HG02884 (cell line): ENCODE results near the gene CRAMP1.
"Not testable (repeated sequence)": the region's sequence is repeated elsewhere in the genome, so short reads cannot be mapped to it uniquely, and the experiment has no call there.

ENCODE experiments used
- ATAC-seq: cut with Tn5 transposase; IDR thresholded peaks from one replicate; pipeline ENCODE4 v1.9.1; 2021; ENCODE audit warnings: mild to moderate bottlenecking, moderate library complexity; ENCODE audit not compliant: unreplicated experiment

CRAMP1 gene

GRCh38 chr16:1678500-1679098, 66.4 kb downstream of the CRAMP1 start:
- ATAC-seq = no peak

- ATAC-seq = no peak
These were observed 68.2 kb downstream of the CRAMP1 start for GRCh38 chr16:1680361-1680760.

DNA sequence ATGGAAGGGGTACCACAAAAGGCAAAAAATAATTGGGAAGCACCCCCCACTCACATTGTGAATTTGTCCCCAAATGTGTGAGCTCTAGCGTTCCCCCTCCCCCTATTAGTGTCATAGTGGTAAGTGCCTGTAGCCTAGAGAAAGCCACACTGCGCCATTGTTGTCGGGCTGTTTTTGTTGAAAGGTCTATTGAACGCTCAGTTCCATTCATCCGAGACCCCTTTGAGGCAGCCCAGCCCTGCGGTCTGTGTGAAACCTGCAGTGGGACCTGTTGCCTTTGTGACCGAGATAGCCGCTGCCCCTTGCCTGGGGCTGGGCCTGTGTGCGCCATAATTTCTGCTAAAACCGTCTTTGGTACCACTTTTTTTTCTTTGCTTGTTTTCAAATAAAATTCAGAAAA, 68.9 kb downstream of the CRAMP1 start:
- ATAC-seq = no peak

- ATAC-seq = no peak
These were observed 75.5 kb downstream of the CRAMP1 start for GRCh38 chr16:1687427-1688316.

DNA sequence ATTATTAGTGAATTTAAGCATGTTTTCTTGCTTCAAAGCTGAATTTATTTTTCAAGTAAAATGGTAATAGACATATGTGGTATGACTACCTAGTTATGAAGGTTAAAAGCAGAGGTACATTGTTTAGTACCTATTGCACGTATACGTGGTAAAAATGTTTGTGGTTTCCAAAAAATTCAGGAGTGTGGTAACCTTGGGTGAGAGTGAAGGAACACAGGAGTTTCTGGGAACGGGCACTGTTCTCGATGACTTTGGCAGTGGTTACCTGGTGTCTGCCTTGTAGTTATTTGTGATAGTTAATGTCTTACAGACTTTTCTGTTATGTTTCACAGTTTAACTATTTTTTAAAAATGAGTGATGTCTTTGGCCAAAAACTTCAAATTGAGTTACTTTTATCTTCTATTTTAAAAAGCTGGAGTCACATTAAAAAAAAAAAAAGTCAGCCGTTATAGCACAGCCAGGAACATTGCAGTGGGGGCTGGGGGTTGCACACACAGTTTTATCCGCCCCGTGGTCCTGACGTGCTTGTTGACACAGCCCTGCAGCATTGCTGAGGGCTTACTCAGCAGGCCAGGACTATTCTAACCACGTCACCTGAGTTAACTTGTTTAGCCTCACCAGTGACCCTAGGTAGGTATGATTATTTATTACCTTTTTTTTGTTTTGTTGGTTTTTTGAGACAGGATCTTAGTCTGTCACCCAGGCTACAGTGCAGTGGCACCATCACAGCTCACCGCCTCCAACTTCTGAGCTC, 76.8 kb downstream of the CRAMP1 start:
- ATAC-seq = no peak

DNA sequence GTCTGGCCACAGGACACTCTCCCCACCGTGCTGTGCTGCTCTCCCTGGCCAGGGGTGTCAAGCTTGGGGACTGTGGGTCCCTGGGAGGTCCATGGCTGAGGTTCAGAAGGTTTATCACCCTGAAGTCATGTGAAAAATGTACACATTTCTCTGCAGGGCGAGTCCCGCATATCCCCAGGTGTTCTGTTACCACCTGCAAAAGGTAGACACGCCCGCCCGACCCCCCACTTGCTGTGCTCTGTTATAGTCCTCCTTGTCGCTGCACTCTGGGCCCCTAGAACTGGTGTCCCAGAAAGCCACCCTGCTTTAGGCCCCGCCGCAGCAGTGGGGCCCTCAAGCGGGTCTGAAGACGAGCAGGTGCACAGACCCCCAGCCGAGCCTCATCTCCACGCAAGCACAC, 77.7 kb downstream of the CRAMP1 start:
- no peak for ATAC-seq

GRCh38 chr16:1690810-1691209, 78.7 kb downstream of the CRAMP1 start:
- ATAC-seq = no peak

GRCh38 chr16:1691276-1691675, 79.1 kb downstream of the CRAMP1 start:
- no peak for ATAC-seq

GRCh38 chr16:1691956-1692355, 79.8 kb downstream of the CRAMP1 start:
- ATAC-seq = no peak

DNA sequence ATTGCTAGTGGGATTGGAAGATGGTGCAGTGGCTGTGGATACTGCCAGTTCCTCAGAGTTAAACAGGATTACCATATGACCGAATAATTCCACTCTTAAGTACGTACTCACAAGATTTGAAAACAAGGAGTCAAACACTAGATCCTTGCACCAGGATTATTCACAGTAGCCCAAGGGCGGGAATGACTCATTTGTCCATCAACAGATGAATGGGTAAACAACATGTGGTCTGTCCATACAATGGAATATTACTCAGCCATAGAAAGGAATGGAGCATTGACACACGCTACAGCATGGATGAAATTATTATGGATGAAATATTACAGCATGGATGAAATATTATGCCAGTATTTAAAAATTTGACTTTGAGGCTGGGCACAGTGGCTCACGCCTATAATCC, 84.7 kb downstream of the CRAMP1 start:
- ATAC-seq = no peak

DNA sequence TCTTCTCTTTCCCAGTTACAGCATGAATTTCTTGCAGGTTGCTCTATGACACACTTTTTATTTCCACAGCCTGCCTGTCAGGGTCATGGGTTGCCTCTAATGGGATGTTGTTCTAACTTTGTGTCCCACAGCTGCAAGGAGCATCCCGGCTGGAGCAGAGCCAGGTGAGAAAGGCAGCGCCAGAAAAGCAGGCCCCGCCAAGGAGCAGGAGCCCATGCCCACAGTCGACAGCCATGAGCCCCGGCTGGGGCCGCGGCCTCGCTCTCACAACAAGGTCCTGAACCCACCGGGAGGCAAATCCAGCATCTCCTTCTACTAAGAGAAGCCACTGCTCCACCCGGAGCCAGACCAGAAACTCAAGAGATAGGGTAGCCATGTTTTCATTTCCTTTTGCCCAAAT, 86.5 kb downstream of the CRAMP1 start:
- ATAC-seq = no peak

GRCh38 chr16:1700246-1700645, 88.1 kb downstream of the CRAMP1 start:
- ATAC-seq = no peak

DNA sequence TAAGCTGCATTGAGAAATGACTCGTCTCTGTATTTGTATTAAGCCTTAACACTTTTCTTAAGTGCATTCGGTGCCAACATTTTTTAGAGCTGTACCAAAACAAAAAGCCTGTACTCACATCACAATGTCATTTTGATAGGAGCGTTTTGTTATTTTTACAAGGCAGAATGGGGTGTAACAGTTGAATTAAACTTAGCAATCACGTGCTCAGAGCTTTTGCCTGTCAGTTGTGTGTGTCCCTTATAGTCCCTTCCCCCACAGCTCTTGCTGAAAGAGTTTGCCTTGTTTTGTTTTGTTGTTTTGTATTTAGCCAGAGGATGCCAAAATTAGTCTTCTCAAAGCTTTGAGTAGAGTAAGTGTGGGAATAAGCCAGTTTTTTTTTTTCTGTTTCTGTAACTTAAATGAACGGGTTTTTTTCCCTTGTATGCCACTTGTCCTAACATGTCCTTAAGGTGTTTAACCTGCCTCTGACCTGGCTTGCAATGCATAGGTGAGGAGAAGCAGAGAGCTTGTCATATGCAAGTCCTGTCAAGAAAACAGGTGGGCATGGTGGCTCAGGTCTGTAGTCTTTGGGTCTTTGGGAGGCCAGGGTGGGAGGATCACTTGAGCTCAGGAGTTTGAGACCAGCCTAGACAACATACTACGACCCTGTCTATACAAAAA, 89.2 kb downstream of the CRAMP1 start:
- no peak for ATAC-seq

- not testable (repeated sequence) for ATAC-seq
These were observed 93.1 kb downstream of the CRAMP1 start for GRCh38 chr16:1705324-1705687.

DNA sequence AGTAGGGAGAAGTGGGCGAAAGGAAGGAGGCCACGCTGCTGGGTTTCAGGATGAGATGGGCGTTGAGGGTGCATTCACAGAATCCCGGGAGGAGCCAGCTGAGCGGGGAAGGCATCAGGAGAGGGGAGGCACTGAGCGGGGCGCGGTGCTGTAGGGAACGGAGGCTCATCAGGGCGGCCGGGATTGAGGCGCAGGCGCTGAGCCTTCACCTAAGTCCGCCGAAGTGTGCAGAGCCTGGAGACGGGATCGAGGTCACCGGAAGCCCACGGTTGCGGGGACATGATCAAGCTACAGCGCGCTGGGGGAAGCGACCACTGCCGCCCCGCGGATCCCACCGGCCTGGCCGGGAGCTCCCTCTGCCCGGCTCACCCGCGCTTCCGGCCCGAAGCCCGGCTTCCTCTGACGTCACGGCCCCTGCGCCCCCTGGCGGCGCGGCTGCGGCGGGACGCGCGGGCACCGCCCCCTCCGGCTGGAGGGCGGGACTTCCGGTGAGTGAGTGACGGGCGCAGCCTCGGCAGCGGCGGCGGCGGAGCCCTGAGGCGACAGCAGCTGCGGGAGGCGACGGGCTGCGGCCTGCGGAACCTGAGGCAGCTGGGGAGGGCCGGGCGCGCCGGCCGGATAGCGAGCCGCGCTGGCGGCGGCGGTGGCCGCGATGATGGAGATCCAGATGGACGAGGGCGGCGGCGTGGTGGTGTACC, 93.7 kb downstream of the CRAMP1 start, which contains the start of gene MAPK8IP3:
MAPK8IP3 (plus strand) TSS at position 508 of the 698 bp plus-strand sequence; CDS start at position 653, 145 bp downstream.
- ATAC-seq = peak; percentile 72

- peak; percentile 34 for ATAC-seq
These were observed 94.4 kb downstream of the CRAMP1 start for GRCh38 chr16:1706386-1707192.

DNA sequence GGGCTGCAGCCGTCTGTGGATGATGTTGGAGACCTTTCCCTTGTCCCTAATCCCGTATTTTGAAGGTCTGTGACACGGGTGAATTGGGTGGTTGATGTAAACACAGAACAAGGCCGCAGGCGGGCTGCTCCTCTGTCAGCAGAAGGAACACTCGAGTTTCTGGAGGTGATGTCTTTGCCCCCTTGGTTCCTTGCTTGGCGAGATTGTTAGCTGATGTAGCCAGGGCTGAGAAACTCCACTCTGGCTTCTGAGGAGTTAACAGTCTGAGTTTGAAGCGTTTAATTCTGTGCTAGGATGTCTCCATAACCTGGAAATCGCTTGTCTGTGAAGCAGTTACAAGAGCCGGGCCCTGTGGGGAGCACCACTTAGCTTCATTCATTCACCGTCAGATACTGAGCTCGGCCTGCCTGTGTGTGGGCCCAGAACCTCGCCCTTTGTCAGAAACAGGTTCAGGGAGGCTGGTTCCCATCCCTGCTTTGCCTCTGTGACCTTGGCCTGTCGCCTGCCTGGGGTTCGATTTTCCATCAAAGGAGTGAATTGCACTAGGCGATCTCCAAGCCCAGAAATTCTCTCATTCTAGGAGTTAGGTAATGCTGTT, 95.1 kb downstream of the CRAMP1 start:
- ATAC-seq = no peak

GRCh38 chr16:1708083-1708767, 96.1 kb downstream of the CRAMP1 start:
- ATAC-seq = no peak

- ATAC-seq = no peak
These were observed 96.6 kb downstream of the CRAMP1 start for GRCh38 chr16:1708768-1709180.
